ENCODE data around the gene SPATA33.

- TF ChIP-seq EZH2 (IDR thresholded peaks at IDR 0.05) = no peak
- no peak for TF ChIP-seq POLR2AphosphoS5 (IDR thresholded peaks at IDR 0.05; ENCODE audit: borderline replicate concordance, low read depth, low read length)
- no peak for TF ChIP-seq FOXP2 (optimal IDR thresholded peaks at IDR 0.05; ENCODE audit: control extremely low read depth, extremely low read length, insufficient read depth)
Observed at GRCh38 chr16:89624777-89625761, 32.6 kb upstream of the SPATA33 start.

Data from SK-N-MC (cell line).